Globus pallidus (tissue), 1 donor: Measurements from ENCODE around the gene DACT2.

ENCODE experiments used
- DNase-seq: peaks from one replicate; pipeline ENCODE4 v3.0.0-alpha.2; 2015; ENCODE audit warnings: low spot score

DACT2 gene

DNA sequence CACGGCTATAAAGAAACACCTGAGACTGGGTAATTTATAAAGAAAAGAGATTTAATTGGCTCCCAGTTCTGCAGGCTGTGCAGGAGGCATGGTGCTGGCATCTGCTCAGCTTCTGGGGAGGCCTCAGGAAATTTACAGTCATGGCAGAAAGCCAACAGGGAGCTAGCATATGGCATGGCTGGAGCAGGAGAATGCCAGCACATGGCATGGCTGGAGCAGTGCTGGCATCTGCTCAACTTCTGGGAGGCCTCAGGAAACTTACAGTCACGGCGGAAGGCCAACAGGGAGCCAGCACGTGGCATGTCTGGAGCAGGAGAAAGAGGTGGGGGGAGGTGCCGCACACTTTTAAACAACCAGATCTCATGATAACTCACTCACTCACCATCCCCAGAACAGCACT, 32.5 kb upstream of the DACT2 start:
- DNase-seq = no peak

DNA sequence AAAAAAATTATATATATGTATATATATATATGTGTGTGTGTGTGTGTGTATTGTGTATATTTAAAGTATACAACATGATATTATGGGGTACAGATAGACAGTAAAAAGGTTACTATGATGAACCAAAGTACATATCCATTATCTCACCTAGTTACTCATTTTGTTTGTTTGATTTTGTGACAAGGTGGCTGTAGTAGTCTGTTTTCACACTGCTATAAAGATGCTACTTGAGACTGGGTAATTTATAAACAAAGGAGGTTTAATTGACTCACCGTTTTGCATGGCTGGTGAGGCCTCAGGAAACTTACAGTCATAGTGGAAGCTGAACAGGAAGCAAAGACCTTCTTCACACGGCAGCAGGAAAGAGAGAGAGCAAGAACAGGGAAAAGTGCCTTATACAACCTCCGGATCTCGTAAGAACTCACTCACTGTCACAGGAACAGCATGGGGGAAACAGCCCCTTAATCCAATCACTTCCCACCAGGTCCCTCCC, 30.2 kb upstream of the DACT2 start:
- no peak for DNase-seq

DNA sequence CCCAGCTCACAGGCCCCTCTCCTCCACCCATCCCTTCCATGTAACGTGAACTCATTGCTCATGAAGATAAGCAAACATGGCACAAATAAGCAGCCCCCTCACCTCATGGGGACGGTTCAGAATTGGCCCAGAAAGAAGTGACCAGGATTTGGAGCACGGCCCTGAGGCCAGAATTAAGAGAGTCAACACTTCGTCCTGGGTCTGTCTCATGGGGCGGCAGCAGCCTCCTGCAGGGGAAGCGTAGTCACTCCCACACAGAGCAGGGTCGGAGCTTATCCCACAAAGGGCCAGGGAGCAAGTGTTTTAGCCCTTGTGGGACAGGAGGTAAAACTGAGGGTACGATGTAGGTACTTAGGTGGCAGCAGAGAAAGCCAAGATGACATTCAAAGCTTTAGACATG, 28.6 kb upstream of the DACT2 start:
- no peak for DNase-seq

DNA sequence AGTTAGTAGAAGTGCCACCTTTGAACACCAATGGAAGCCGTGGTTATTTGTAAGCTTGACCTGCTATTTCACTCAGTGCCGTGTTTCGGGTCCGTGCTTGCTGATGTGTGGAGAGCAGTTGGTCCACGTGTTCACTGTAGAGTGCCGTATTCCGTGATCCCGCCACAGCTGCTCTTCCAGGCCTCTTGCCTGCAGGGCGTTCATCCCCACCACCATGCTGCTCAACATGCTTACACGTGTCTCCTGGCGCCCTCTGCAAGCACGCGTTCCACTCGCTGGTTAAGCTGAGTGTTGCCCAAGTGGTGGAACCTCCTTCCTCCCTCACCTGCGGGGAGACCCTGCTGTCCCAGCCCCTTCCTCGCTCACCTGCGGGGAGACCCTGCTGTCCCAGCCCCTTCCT, 28.0 kb upstream of the DACT2 start:
- DNase-seq = no peak

DNA sequence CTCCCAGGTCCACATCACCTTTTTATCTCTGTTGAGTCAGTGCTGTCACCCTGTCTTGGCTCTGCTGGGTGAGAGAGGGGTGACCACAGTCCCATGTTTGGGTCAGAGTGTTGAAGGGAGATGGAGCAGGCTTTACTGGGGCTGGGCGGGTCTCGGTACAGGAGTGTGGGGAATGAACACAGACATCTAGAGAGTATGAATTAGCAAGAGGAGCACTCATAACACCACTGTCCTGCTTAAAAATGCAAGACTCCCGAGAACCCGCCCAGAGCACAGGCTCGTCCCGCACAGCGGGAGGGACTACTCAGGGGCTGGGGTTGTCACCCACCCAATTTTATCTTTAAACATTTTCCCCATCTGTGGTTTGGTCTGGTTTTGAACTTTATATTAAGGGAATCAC, 27.5 kb upstream of the DACT2 start:
- DNase-seq = no peak

DNA sequence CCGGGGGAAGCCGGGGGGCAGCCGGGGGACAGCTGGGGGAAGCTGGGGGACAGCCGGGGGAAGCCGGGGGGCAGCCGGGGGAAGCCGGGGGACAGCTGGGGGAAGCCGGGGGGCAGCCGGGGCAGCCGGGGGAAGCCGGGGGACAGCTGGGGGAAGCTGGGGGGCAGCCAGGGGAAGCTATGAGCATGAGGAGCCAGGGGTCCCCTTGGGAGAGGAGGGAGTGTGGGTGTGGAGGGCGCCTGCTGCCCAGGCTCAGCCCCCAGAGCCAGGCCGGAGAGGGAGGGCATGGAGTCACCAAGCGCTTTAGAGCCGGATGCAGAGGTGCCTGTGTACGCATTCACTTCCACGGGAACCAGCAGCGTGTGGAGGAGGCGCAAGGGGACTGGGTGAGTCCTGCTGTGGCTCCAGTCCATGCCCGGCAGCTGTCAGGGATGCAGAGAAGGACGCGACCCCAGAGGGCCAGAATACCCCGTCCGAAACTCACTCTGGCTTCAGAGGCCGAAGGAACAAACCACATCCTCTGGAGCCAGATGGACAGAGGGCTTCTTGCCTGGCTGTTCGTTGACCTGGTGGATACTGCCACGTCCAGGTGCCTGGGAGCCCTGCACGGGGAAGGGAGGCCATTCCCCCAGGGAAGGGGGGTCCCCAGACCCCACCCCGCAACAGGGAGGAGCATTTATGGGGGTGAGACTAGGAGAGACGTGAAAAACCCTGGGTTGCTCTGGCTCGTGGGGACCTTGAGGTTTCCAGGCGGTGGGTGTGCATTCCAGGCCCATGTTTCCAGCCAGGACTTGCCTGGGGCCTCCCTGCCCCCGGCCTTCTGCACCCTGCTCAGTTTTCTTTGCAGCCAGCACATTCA, 26.5 kb upstream of the DACT2 start:
- no peak for DNase-seq

DNA sequence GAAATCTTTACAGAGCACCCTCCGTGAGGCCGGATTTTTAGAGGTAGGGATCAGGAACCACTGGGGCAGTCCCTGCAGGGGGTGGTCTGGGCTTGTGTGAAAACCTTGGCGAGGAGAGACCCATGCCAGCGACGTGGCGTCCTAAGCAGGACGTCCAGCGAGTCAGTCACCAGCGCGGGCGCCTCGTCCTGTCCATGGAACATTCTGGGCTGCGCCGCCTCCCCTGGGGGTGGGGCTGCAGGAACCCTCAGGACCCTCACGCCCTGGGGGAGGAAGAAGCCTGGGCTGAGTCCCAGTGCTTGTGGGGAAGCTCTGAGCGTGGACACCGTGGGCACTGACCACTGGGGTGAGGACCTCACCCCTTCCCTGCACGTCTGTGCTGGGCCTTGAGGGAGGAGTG, 25.7 kb upstream of the DACT2 start:
- DNase-seq = no peak

DNA sequence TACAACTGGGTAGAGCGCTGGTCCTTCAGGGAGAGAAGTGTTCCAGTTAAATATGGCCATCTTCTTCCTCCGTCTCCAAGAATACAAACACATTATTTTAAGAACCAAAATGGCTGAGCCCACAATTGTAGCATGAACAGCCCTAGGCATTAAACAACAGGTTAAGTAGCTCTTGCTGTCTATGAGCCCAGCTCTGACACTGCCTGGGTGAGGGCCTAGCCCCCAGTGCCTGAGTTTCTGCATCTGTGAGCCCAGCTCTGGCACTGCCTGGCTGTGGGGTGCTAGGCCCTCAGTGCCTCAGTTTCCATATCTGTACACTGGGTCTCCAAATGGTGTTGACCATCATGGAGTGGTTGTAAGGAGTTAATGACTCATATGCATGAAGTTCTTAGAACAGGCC, 24.8 kb upstream of the DACT2 start:
- DNase-seq = no peak

DNA sequence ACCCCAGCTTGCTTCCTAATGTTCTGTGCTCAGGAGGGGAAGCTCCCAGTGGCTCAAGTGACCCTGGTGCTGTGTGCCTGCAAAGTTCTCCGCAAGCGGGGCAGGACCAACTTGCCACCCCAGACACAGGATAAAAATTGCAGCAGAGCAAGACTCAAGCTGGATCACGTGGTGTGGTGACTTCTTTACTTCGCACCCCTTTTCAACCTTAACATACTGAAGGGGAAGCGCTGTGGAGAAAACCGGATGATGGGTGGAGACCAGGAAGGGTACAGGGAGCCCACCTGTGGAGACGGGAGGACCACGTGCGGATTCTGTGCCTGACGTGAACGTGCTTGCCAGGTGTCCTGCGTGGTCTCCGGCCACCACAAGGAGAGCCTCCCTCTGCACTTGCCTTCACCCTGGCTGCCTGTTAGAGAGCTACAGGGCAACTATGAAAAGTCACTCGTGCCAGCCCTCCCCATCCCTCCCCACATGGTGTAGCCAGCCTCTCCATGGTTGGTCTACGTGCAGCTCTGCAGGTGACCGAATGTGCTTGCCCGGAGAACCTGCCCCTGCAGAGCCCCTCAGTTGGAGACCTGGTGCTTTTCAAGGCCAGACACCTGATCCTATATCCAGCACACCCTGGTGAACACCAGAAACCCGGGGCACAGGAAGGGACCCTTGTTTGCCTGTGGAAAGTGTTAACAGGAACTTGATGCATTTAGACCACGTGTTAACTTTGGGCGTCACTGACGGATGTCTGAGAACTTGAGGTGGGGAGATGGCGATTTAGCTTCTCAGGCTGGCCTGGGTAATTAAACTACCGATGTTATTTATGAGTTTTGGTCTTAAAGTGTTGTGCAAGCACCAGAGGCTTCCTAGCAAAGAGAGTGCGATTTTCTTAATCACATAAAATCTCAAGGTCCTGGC, 23.9 kb upstream of the DACT2 start:
- no peak for DNase-seq

DNA sequence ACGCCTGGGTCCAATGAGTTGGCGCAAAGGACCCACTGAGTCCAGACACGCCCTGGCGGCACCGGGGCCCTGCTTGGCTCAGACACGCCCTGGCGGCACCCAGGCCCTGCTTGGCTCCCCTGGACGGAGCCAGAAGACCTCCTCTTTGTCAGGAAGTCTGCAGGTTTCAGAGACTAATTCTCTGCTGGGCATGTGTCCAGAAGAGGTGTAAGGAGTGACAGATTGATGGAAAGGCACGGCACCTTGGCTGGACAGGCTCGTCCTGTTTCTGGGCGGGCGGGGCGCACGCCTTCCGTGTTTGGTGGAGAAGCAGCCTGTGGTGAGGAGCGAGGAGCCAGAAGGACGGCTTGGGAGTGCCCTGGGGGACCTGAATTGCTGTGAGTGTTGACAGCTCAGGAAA, 23.1 kb upstream of the DACT2 start:
- no peak for DNase-seq

DNA sequence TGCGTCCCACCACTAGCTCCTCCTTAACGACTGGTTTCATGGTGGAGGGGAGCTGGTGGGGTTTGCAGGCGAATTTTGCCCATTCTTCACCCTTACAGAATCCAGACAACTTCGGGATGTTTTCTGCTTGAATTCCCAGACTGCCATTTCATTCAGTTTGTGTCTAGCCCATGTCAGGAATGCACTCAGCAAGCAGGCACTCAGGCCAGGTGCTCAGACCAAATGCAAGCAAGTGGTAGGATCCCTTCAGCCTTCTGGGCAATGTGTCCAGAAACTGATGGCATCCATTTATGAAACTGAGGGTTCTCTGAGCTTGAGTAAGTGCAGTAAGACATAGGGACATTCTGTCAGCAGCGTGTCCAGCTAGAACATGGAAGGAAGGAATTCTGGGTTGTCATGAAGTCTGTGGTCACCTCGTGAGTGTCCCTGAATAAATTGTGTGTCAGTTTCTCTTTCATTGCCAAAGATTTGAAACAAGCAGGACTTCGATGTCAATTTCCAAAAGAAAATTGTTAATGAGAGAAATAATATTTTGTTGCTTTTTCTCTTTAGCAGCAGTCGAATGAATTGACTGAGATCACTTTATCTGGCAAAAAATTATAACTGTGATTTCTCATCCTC, 21.8 kb upstream of the DACT2 start:
- no peak for DNase-seq

DNA sequence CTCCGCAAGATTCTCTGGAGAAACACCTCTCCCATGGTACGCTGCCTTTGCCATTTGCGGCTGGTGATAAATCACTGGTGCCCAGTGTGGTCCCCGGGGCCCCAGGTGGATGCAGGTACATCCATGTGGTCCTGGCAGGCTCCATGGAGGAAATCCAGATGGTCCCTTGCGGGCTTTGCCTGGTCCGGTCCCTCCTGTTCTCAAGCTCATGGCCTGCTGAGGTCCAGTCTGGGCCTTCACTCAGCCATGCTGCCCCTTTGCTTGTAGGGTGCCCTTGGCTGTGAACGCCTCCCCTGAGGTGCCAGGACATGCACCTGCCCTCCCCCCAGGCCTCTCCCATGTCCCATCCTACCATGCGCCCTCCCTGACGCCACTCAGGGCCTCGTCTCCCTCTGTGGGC, 21.2 kb upstream of the DACT2 start:
- DNase-seq = no peak

DNA sequence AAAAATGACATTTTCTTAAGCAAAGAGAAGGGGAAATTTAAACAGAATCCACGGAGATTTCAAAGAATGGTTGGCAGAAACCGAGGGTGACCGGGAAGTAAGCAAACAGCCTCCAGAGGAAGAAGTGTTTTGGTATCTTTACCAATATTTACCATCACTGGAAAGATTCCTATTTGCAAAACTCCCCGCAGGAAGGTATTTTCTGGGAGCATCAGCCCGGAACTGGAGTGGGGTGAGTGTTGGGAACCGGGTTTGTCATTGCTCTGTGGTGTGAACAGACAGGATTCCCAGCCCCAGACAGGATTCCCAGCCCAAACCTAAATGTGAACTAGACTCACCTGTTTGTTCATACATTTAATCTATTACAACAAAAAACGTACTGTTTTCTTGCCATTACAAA, 19.2 kb upstream of the DACT2 start:
- no peak for DNase-seq

DNA sequence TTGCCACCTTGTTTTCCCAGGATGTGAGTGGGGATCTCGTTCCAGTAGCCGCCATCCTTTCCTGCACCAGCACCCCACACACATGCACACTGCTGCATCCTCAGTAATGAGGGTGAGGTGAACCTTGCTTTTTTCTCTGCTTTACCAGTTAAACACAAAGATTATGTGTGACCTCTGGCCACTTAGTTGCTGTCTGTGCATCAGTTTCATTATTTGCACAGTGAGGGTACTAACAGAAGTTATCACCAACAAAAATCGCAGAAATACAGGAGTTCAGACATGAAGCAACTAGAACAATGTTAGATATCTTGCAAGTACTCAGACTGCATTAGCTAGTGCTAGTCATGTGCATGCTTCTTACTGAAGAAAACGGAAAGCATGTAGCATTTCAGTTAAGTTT, 17.4 kb upstream of the DACT2 start:
- DNase-seq = no peak

DNA sequence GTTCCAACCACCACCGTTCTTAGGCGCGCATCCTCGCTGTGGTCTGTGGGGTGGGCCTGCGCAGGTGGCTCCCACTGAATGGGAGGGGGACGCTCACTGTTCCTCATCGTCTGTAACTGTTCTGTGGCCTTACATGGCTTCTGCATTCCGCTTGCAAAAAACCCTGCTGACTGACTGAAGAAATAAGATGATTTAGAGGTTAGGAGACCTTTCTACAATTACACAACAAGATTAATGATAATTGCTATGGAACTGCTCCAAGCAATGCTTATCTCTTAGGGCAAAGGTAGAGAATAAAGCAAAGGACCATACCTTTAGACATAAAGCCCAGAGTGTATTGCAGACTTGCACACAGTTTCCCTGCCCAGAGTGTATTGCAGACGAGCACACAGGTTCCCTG, 14.4 kb upstream of the DACT2 start:
- DNase-seq = no peak

DNA sequence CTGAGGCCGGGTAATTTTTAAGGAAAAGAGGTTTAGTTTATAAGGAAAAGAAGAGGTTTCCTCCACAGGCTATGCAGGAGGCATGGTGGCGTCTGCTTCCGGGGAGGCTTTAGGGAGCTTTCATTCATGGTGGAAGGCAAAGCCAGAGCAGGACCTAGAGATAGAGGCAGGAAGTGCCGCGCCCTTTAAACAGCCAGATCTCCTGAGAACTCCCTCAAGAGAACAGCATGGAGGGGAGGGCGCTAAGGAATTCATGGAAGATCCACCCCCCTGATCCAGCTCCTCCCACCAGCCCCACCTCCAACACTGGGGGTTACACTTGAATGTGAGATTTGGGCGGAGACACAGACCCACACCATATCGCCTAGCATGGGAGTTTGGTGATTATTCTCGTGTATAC, 13.9 kb upstream of the DACT2 start:
- DNase-seq = no peak

DNA sequence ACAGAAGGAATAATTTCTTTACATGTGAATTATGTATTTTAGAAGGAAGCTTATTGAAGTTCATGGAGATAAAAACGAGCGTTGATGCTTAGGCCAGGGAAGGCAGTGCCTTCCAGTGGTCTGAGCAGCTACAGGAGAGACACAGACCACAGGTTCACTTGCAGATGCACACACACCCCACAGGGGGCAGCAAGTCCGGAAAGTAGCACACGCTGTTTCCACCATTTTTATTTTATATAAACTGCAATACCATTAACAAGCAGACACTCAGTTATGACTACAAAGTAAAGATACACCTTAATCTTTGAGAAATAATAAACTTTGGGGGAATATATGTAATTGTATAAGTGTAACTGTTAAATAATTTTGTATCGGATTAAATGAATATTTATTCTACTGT, 13.5 kb upstream of the DACT2 start:
- no peak for DNase-seq

DNA sequence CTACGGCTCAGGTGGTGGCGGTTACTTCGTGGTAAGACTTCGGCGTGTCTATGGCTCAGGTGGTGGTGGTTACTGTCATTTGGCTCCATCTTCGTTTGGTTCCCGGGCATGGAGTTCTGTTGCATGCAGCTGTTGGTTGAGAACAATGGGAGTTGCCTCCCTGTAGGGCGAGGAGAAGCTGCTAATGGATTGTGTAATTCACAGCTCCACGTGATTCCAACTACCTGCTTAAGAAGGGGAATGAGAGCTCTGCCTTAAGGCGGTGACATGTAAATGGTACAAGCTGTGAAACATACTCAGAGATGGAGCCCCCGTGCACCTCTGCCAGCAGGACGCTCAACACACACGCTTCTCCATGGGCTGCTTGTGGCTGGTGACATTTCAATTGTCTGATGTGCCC, 12.4 kb upstream of the DACT2 start:
- DNase-seq = no peak

DNA sequence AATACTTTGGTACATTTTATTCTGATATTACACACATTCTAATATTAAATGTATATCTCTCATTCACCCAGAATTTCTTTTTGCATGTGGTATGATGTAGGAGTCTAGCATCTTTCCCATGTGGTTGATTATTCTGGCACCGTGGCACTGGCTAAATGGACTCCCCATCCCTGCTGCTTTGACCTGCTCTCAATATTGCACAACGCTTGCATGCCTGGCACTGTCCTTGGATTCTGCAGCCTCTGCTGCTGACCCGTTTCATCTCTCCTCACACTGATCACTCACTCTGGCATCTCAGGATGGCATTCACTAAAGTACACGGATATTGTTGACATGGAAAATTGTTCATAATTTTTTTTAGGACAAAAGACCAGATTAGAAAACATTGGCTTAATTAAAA, 11.5 kb upstream of the DACT2 start:
- no peak for DNase-seq

DNA sequence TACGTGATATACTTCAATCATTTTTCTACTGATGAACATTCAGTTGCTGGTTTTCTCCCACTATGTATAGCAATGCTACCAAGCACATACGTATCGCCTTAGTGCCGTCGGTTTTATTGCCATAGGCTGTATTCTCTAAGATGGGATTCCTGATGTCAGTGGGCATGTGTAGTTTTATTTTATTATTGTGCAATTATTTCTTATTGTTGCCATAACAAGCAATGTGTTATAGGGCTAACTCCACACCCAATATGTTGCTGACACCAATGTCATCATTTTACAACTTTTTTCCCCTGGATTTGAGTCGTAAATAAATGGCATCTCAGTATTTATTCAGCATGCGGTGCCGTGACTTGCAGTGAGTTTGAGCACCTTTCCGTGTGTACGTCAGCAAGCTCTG, 10.8 kb upstream of the DACT2 start:
- no peak for DNase-seq

DNA sequence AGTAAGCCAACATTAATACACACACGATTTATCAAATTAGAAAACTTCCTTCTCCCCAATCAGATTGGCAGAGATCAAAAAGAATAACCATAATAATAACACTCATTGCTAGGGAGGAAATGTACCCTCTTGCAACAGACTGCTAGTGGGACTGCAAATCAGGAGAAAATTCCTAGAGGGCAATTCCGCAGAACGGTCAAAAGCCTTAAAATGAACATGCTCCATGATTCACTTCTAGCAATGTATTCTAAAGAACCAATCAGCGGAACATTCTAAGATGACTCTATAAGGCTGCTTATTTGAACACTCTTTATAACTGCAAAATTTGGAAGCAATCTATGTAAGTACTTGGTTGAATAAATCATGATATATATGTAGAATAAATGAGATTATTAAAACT, 8.5 kb upstream of the DACT2 start:
- DNase-seq = no peak
